ENCODE measurements around the gene RTP4.

Gene RTP4

GRCh38 chr3:187377842-187378241 is 9.7 kb downstream of the RTP4 start:
- no peak for TF ChIP-seq CTCF (IDR thresholded peaks at IDR 0.05; ENCODE audit: poor library complexity, severe bottlenecking)
- no peak for DNase-seq (ENCODE audit: low spot score)
- H3K4me3 ChIP-seq (ENCODE audit: severe bottlenecking): no peak overlapping the region
- H3K27ac ChIP-seq (ENCODE audit: poor library complexity, severe bottlenecking): no peak overlapping the region
- ATAC-seq (ENCODE audit: low read depth): no peak
- H3K36me3 ChIP-seq (ENCODE audit: low read depth): no peaks in the 10 kb centered on the region
- no peaks in the 10 kb centered on the region for H3K27me3 ChIP-seq (ENCODE audit: insufficient read depth, poor library complexity, severe bottlenecking)
- H3K9me3 ChIP-seq (ENCODE audit: severe bottlenecking): no peaks in the 10 kb centered on the region
- H3K4me1 ChIP-seq (ENCODE audit: insufficient read depth, poor library complexity, severe bottlenecking): no peaks in the 10 kb centered on the region

GRCh38 chr3:187382609-187383151 is 14.5 kb downstream of the RTP4 start:
- H3K27ac ChIP-seq (ENCODE audit: poor library complexity, severe bottlenecking): no peak overlapping the region

GRCh38 chr3:187383246-187383645 is 15.1 kb downstream of the RTP4 start:
- no peak overlapping the region for H3K4me3 ChIP-seq (ENCODE audit: severe bottlenecking)
- ATAC-seq (ENCODE audit: low read depth) (no peak), DNase-seq (ENCODE audit: low spot score) (no peak)
- no peak overlapping the region for H3K27ac ChIP-seq (ENCODE audit: poor library complexity, severe bottlenecking)
- H3K4me1 ChIP-seq (ENCODE audit: insufficient read depth, poor library complexity, severe bottlenecking): no peaks in the 10 kb centered on the region
- no peaks in the 10 kb centered on the region for H3K9me3 ChIP-seq (ENCODE audit: severe bottlenecking)
- peaks cover 3% of the 10 kb centered on the region for H3K27me3 ChIP-seq (ENCODE audit: insufficient read depth, poor library complexity, severe bottlenecking)
- no peak for TF ChIP-seq CTCF (IDR thresholded peaks at IDR 0.05; ENCODE audit: poor library complexity, severe bottlenecking)
- no peaks in the 10 kb centered on the region for H3K36me3 ChIP-seq (ENCODE audit: low read depth)

More at GRCh38 chr3:187382609-187383151, 14.5 kb downstream of the RTP4 start:
- Histone ChIP-seq H3K36me3 (ENCODE audit: low read depth) (no peaks in the 10 kb centered on the region), H3K4me3 (ENCODE audit: severe bottlenecking) (no peak overlapping the region), H3K27me3 (ENCODE audit: insufficient read depth, poor library complexity, severe bottlenecking) (peaks cover 3% of the 10 kb centered on the region), H3K4me1 (ENCODE audit: insufficient read depth, poor library complexity, severe bottlenecking) (no peaks in the 10 kb centered on the region), H3K9me3 (ENCODE audit: severe bottlenecking) (no peaks in the 10 kb centered on the region)
- ATAC-seq (ENCODE audit: low read depth) (no peak), DNase-seq (ENCODE audit: low spot score) (no peak)
- no peak for TF ChIP-seq CTCF (IDR thresholded peaks at IDR 0.05; ENCODE audit: poor library complexity, severe bottlenecking)

GRCh38 chr3:187385296-187385695 is 17.1 kb downstream of the RTP4 start:
- H3K9me3 ChIP-seq (ENCODE audit: severe bottlenecking): no peaks in the 10 kb centered on the region
- no peak for ATAC-seq (ENCODE audit: low read depth)
- H3K4me3 ChIP-seq (ENCODE audit: severe bottlenecking): no peak overlapping the region
- no peak for DNase-seq (ENCODE audit: low spot score)
- H3K4me1 ChIP-seq (ENCODE audit: insufficient read depth, poor library complexity, severe bottlenecking): no peaks in the 10 kb centered on the region
- no peaks in the 10 kb centered on the region for H3K36me3 ChIP-seq (ENCODE audit: low read depth)
- TF ChIP-seq CTCF (IDR thresholded peaks at IDR 0.05; ENCODE audit: poor library complexity, severe bottlenecking): no peak
- peaks cover 3% of the 10 kb centered on the region for H3K27me3 ChIP-seq (ENCODE audit: insufficient read depth, poor library complexity, severe bottlenecking)
- H3K27ac ChIP-seq (ENCODE audit: poor library complexity, severe bottlenecking): no peak overlapping the region

- Histone ChIP-seq H3K27me3 (ENCODE audit: insufficient read depth, poor library complexity, severe bottlenecking) (no peaks in the 10 kb centered on the region), H3K27ac (ENCODE audit: poor library complexity, severe bottlenecking) (no peak overlapping the region), H3K36me3 (ENCODE audit: low read depth) (no peaks in the 10 kb centered on the region), H3K9me3 (ENCODE audit: severe bottlenecking) (no peaks in the 10 kb centered on the region), H3K4me3 (ENCODE audit: severe bottlenecking) (no peak overlapping the region), H3K4me1 (ENCODE audit: insufficient read depth, poor library complexity, severe bottlenecking) (no peaks in the 10 kb centered on the region)
- TF ChIP-seq CTCF (IDR thresholded peaks at IDR 0.05; ENCODE audit: poor library complexity, severe bottlenecking): no peak
- ATAC-seq (ENCODE audit: low read depth): no peak
- no peak for DNase-seq (ENCODE audit: low spot score)
Measured at GRCh38 chr3:187396661-187397060, 28.5 kb downstream of the RTP4 start.
